ENCODE results near the gene CCDC187. TPM values are rescaled to one million over a fixed set of nuclear protein-coding genes. Genes with fewer than 3 reads are reported as not detected.

CCDC187 gene
- total and polyA plus RNA-seq, 4 donors = 2.0 to 16.8 (median 6.8) TPM

DNA sequence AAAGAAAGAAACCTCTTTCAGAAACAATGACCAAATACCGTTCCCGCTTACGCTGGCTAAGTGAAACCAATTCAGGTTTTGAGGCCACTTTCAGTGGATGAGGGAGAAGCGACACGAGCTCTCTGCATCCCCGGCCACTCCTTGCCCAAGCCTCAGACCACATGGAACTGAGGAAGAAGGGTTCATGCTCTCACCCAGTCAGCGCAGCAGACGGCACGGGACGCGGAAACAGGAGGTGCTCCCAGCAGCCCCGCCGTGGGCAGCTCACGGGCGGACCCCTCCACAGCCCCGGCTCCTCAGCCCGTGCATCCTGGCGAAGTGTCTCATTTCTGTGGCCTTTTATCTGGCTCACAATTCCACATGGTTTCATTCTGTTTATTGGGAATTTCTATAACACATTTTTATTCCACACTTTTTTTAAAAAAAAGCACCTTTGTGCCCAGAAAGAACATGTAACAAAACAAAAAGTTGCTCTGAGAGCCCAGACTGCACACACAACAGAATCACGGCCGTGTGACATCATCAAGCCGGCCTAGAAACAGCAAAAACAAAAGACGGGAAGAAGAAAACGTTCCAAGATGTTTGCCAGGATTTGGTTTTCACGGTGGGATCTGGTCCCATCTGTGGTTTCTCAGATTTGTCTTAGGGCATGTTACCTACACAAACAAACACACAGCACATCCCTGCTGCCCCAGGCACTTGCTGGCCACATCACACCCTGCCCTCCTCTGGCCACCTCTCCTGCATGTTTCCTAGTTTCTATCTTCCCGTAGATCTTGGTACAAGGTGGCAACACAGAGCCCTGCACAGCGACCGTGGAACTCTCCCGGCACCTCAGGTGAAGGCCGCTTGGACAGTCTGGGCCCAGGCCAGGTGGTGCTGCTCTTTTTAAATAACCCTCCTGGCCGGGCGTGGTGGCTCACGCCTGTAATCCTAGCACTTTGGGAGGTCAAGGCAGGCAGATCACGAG, 74.5 kb downstream of the CCDC187 start:
- 90% methylated on average over 33 of the region's 33 CpGs for WGBS, 2 donors
- no peak for DNase-seq
- no peaks in the 10 kb centered on the region for H3K27me3 ChIP-seq (ENCODE audit: control insufficient read depth in 3 of 3, insufficient read depth in 3 of 3, low read length in 2 of 3)

GRCh38 chr9:136228107-136228875, 75.6 kb downstream of the CCDC187 start:
- DNase-seq (no peak), ATAC-seq (ENCODE audit: insufficient read depth, low FRiP score) (no peak)
- Histone ChIP-seq H3K9ac (ENCODE audit: insufficient read depth in 1 of 2, low read length in 2 of 2) (no peak overlapping the region), H3K36me3 (ENCODE audit: control insufficient read depth in 4 of 4, insufficient read depth in 4 of 4, low read length in 4 of 4) (peaks cover 0 to 12% (median 4%) of the 10 kb centered on the region in 4 donors), H3K27ac (ENCODE audit: low read depth in 1 of 2, low read length in 1 of 2) (no peak overlapping the region), H3K27me3 (ENCODE audit: control insufficient read depth in 3 of 3, insufficient read depth in 3 of 3, low read length in 2 of 3) (no peaks in the 10 kb centered on the region), H3K4me1 (ENCODE audit: control insufficient read depth in 5 of 5, insufficient read depth in 5 of 5, low read length in 5 of 5) (no peaks in the 10 kb centered on the region), H3K4me3 (no peak overlapping the region), H3K9me3 (ENCODE audit: control insufficient read depth in 4 of 4, insufficient read depth in 3 of 4, low read length in 3 of 4) (no peaks in the 10 kb centered on the region)
- no peak for TF ChIP-seq CTCF (IDR thresholded peaks at IDR 0.05; ENCODE audit: control extremely low read depth, extremely low read depth)
- WGBS, 2 donors = 85 to 91% methylated on average over 18 of the region's 18 CpGs

More for the DNA sequence above, 74.5 kb downstream of the CCDC187 start:
- ATAC-seq (ENCODE audit: insufficient read depth, low FRiP score) = no peak
- Histone ChIP-seq H3K4me3 (no peak overlapping the region), H3K9me3 (ENCODE audit: control insufficient read depth in 4 of 4, insufficient read depth in 3 of 4, low read length in 3 of 4) (no peaks in the 10 kb centered on the region), H3K9ac (ENCODE audit: insufficient read depth in 1 of 2, low read length in 2 of 2) (no peak overlapping the region), H3K36me3 (ENCODE audit: control insufficient read depth in 4 of 4, insufficient read depth in 4 of 4, low read length in 4 of 4) (peaks cover 0 to 3% (median 0%) of the 10 kb centered on the region in 4 donors), H3K4me1 (ENCODE audit: control insufficient read depth in 5 of 5, insufficient read depth in 5 of 5, low read length in 5 of 5) (no peaks in the 10 kb centered on the region), H3K27ac (ENCODE audit: low read depth in 1 of 2, low read length in 1 of 2) (no peak overlapping the region)
- no peak for TF ChIP-seq CTCF (IDR thresholded peaks at IDR 0.05; ENCODE audit: control extremely low read depth, extremely low read depth)

- Histone ChIP-seq H3K27me3 (ENCODE audit: control insufficient read depth in 3 of 3, insufficient read depth in 3 of 3, low read length in 2 of 3) (no peaks in the 10 kb centered on the region), H3K9ac (ENCODE audit: insufficient read depth in 1 of 2, low read length in 2 of 2) (no peak overlapping the region), H3K4me3 (no peak overlapping the region), H3K4me1 (ENCODE audit: control insufficient read depth in 5 of 5, insufficient read depth in 5 of 5, low read length in 5 of 5) (no peaks in the 10 kb centered on the region), H3K36me3 (ENCODE audit: control insufficient read depth in 4 of 4, insufficient read depth in 4 of 4, low read length in 4 of 4) (peaks cover 0 to 20% (median 4%) of the 10 kb centered on the region in 4 donors), H3K27ac (ENCODE audit: low read depth in 1 of 2, low read length in 1 of 2) (no peak overlapping the region), H3K9me3 (ENCODE audit: control insufficient read depth in 4 of 4, insufficient read depth in 3 of 4, low read length in 3 of 4) (no peaks in the 10 kb centered on the region)
- ATAC-seq (ENCODE audit: insufficient read depth, low FRiP score) (no peak), DNase-seq (no peak)
- 93 to 95% methylated on average over 30 of the region's 30 CpGs for WGBS, 2 donors
- no peak for TF ChIP-seq CTCF (IDR thresholded peaks at IDR 0.05; ENCODE audit: control extremely low read depth, extremely low read depth)
These were observed 77.0 kb downstream of the CCDC187 start for GRCh38 chr9:136226680-136227407.
